CD14-positive monocyte (primary cell): Measurements from ENCODE around the gene FKBP3. TPM values are rescaled to one million over a fixed set of nuclear protein-coding genes. Genes with fewer than 3 reads are reported as not detected.

Experiments used
- DNase-seq, 3 donors: peaks; one replicate each; pipeline ENCODE4 v3.0.0-alpha.2; 2011 to 2022
- H2AFZ ChIP-seq: 2 replicates; pipeline ENCODE4 v1.6.0; 2012; ENCODE audit warnings: mild to moderate bottlenecking, low read depth, low read length, inconsistent platforms; ENCODE audit not compliant: insufficient read depth, poor library complexity, severe bottlenecking
- H3K27ac ChIP-seq, 2 donors: 1 replicate in 1 of 2; 2 replicates in 1 of 2; pipeline ENCODE4 v1.5.1; 2012 to 2013; ENCODE audit warnings: low read length in 2 of 2, control low read depth in 1 of 2, inconsistent platforms in 1 of 2, low read depth in 1 of 2, mild to moderate bottlenecking in 1 of 2
- H3K27me3 ChIP-seq, 2 donors: one replicate each; pipeline versions ENCODE4 v1.6.0 to v1.6.1; 2011 to 2013; ENCODE audit warnings: low read length in 2 of 2; ENCODE audit not compliant: control insufficient read depth in 2 of 2, insufficient read depth in 2 of 2
- H3K36me3 ChIP-seq, 2 donors: replicated peaks in 1 of 2; 1 replicate in 1 of 2; 2 replicates in 1 of 2; pipeline versions ENCODE4 v1.5.1 to v1.6.1; 2012 to 2013; ENCODE audit warnings: low read length in 2 of 2, control low read depth in 1 of 2, inconsistent platforms in 1 of 2, mild to moderate bottlenecking in 1 of 2; ENCODE audit not compliant: insufficient read depth in 2 of 2, control insufficient read depth in 1 of 2
- H3K4me1 ChIP-seq, 2 donors: 1 replicate in 1 of 2; 2 replicates in 1 of 2; pipeline versions ENCODE4 v1.5.1 to v1.6.1; 2012 to 2013; ENCODE audit warnings: low read length in 2 of 2, control low read depth in 1 of 2, inconsistent platforms in 1 of 2, mild to moderate bottlenecking in 1 of 2, moderate library complexity in 1 of 2; ENCODE audit not compliant: insufficient read depth in 2 of 2, control insufficient read depth in 1 of 2
- H3K4me2 ChIP-seq: replicated peaks from 2 replicates; pipeline ENCODE3; 2012; ENCODE audit warnings: low read length, moderate library complexity, mild to moderate bottlenecking; ENCODE audit not compliant: poor library complexity, severe bottlenecking; ENCODE audit errors: extremely low read depth
- H3K4me3 ChIP-seq, 3 experiments: fragments of 200-600 bp in 1 of 3; sonication (generic) in 1 of 3; replicated peaks in 1 of 3; 1 replicate in 2 of 3; 2 replicates in 1 of 3; pipeline ENCODE4 v1.5.1; 2011 to 2013; ENCODE audit warnings: low read length in 3 of 3, mild to moderate bottlenecking in 3 of 3, control low read depth in 2 of 3, low read depth in 2 of 3, inconsistent platforms in 1 of 3, moderate library complexity in 1 of 3
- H3K79me2 ChIP-seq: 2 replicates; pipeline ENCODE4 v1.6.0; 2012; ENCODE audit warnings: mild to moderate bottlenecking, control low read depth, inconsistent platforms, low read length, moderate library complexity; ENCODE audit not compliant: insufficient read depth
- H3K9ac ChIP-seq: 2 replicates; pipeline ENCODE4 v1.6.0; 2017; ENCODE audit warnings: low read length, mild to moderate bottlenecking; ENCODE audit not compliant: insufficient read depth, poor library complexity, severe bottlenecking
- H3K9me3 ChIP-seq, 2 donors: replicated peaks in 1 of 2; 1 replicate in 1 of 2; 2 replicates in 1 of 2; pipeline versions ENCODE4 v1.5.1 to v1.6.1; 2012 to 2013; ENCODE audit warnings: low read length in 2 of 2, control low read depth in 1 of 2; ENCODE audit not compliant: control insufficient read depth in 1 of 2, insufficient read depth in 1 of 2
- H4K20me1 ChIP-seq: 2 replicates; pipeline ENCODE4 v1.6.0; 2012; ENCODE audit warnings: mild to moderate bottlenecking, low read length, control low read depth, moderate library complexity; ENCODE audit not compliant: insufficient read depth
- H3K27ac Mint-ChIP-seq, 7 donors: one replicate each; pipeline ENCODE4 v1.8.0; 2020; ENCODE audit warnings: mild to moderate bottlenecking in 7 of 7, mixed read lengths in 7 of 7, moderate library complexity in 6 of 7, inconsistent platforms in 2 of 7
- H3K27me3 Mint-ChIP-seq, 3 donors: one replicate each; pipeline ENCODE4 v1.8.0; 2021 to 2022; ENCODE audit warnings: low read depth in 3 of 3, mild to moderate bottlenecking in 3 of 3, mixed read lengths in 3 of 3, moderate library complexity in 3 of 3, inconsistent platforms in 1 of 3
- H3K36me3 Mint-ChIP-seq, 2 donors: one replicate each; pipeline ENCODE4 v1.8.0; 2020; ENCODE audit warnings: mixed read lengths in 2 of 2, inconsistent platforms in 1 of 2, mild to moderate bottlenecking in 1 of 2
- H3K4me1 Mint-ChIP-seq: one replicate; pipeline ENCODE4 v1.8.0; 2020; ENCODE audit warnings: mild to moderate bottlenecking, mixed read lengths
- H3K4me3 Mint-ChIP-seq, 2 donors: one replicate each; pipeline ENCODE4 v1.8.0; 2020; ENCODE audit warnings: mild to moderate bottlenecking in 2 of 2, mixed read lengths in 2 of 2, moderate library complexity in 1 of 2
- H3K9me3 Mint-ChIP-seq, 7 donors: one replicate each; pipeline ENCODE4 v1.8.0; 2020 to 2022; ENCODE audit warnings: mixed read lengths in 7 of 7, mild to moderate bottlenecking in 6 of 7, moderate library complexity in 6 of 7, inconsistent platforms in 2 of 7
- WGBS: methylation state at CpG from one replicate; pipeline ENCODE4 v1.1.5; 2013; ENCODE audit warnings: missing lambda C conversion rate; ENCODE audit not compliant: insufficient coverage; 5-methylcytosine and 5-hydroxymethylcytosine counted together
- intact Hi-C, 2 donors: fragments of 100-400 bp; cut with micrococcal nuclease; formaldehyde crosslinking; loops; one replicate each; pipeline versions ENCODE4 v1.15.0 to v1.15.1; 2023
- polyA plus RNA-seq, 3 donors: library from polyadenylated mRNA; depleted of rRNA in 1 of 3; unstranded in 2 of 3; stranded (reverse) in 1 of 3; fragments of 300-500 nt in 2 of 3; fragments of >200 nt in 1 of 3; fragmentation: Illumina TruSeq in 2 of 3; gene quantifications; 1 replicate in 2 of 3; 2 replicates in 1 of 3; pipeline ENCODE4 v1.2.3, GENCODE V29; 2012 to 2021
- TF ChIP-seq, protein P1 (sequence below): fragments of 200-600 bp; IDR thresholded peaks from one replicate; pipeline ENCODE4 v1.8.0; 2022; ENCODE audit warnings: antibody characterized with exemption, mild to moderate bottlenecking

The FKBP3 gene
- polyA plus RNA-seq, 3 donors, result 18.1 to 50.3 (median 42.5) TPM

DNA sequence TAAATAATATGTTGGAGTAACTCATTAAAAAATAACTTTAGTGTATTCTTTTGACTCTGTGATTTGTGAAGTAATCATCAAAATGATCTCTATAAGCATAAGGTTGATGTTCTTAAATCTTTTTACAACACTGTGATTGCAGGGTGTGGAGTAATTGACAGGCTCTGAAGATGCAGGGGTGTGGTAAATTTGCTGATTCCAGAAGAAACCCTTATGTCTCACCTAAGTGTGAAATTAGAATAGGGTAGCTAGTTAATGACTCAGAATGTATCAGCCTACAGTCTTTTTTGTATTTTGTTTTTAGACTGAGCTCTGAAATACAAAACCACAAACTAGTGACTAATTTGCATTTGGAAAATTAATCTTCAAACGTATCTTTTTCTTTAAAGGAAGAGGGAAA, 44.5 kb downstream of the FKBP3 start:
- Histone ChIP-seq H3K4me3 (no peak overlapping the region), H4K20me1 (peaks cover 48% of the 10 kb centered on the region)

DNA sequence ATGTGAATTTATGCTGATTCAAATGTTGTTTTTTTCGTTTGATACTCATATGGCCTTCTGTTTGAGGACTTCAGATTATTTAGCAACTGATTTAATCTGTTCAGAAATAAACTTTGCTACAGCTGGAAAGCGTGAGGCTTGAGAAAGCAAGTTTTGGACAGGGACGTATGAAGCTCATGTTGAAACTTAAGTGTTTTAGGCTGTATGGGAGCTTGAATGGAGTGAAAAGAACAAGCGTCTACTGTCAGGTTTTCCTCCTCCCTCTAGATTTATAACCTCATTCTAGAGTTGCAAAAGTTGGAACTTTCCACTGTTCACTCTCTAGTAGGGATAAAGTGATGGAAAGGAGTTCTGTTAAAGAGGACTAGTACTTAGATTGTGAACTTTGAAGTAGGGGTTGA, 49.3 kb downstream of the FKBP3 start:
- Mint-ChIP-seq H3K27me3 (peaks cover 2 to 7% (median 6%) of the 10 kb centered on the region in 3 donors), H3K36me3 (peaks cover 8 to 11% of the 10 kb centered on the region in 2 donors), H3K27ac (peak overlapping the region in 4 of 7 donors; percentile 24 to 95 (median 54)), H3K4me3 (peak overlapping the region; percentile 87 to 94), H3K9me3 (peaks cover 0 to 3% (median 0%) of the 10 kb centered on the region in 7 donors), H3K4me1 (peaks cover 41% of the 10 kb centered on the region)
- peak overlapping the region; percentile 82 for H3K9ac ChIP-seq
- peak overlapping the region in 2 of 3 experiments; percentile 7 to 94 for H3K4me3 ChIP-seq
- no peaks in the 10 kb centered on the region for H3K27me3 ChIP-seq
- H3K4me2 ChIP-seq, result peak overlapping the region; percentile 93
- H4K20me1 ChIP-seq, result peaks cover 34% of the 10 kb centered on the region
- intact Hi-C loops, result loop anchor here (5.0 to 10.0 kb wide), 6 partner anchors 47 to 190 kb away; partner anchors contain the start of genes KLHL28 (in 2 of the 2), TOGARAM1 (in 2 of the 2), FANCM (in 1 of the 2) and FKBP3 (in 1 of the 2)
- H3K36me3 ChIP-seq, result no peaks in the 10 kb centered on the region
- 0% methylated on average over 1 of the region's 4 CpGs for WGBS
- peak overlapping the region in 1 of 2 donors; percentile 82 for H3K27ac ChIP-seq
- H3K4me1 ChIP-seq, result peaks cover 20 to 27% of the 10 kb centered on the region in 2 donors
- no peaks in the 10 kb centered on the region for H3K9me3 ChIP-seq
- TF ChIP-seq, protein P1, sequence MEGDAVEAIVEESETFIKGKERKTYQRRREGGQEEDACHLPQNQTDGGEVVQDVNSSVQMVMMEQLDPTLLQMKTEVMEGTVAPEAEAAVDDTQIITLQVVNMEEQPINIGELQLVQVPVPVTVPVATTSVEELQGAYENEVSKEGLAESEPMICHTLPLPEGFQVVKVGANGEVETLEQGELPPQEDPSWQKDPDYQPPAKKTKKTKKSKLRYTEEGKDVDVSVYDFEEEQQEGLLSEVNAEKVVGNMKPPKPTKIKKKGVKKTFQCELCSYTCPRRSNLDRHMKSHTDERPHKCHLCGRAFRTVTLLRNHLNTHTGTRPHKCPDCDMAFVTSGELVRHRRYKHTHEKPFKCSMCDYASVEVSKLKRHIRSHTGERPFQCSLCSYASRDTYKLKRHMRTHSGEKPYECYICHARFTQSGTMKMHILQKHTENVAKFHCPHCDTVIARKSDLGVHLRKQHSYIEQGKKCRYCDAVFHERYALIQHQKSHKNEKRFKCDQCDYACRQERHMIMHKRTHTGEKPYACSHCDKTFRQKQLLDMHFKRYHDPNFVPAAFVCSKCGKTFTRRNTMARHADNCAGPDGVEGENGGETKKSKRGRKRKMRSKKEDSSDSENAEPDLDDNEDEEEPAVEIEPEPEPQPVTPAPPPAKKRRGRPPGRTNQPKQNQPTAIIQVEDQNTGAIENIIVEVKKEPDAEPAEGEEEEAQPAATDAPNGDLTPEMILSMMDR, result no peak
- H2AFZ ChIP-seq, result peak overlapping the region; percentile 98
- DNase-seq, result no peak
- H3K79me2 ChIP-seq, result peaks cover 60% of the 10 kb centered on the region

More for the DNA sequence above, 44.5 kb downstream of the FKBP3 start:
- no CpG with 5 or more reads among the region's 1 CpG for WGBS
- H3K9me3 ChIP-seq, result no peaks in the 10 kb centered on the region
- Mint-ChIP-seq H3K36me3 (peaks cover 15 to 20% of the 10 kb centered on the region in 2 donors), H3K27ac (no peak overlapping the region), H3K9me3 (no peaks in the 10 kb centered on the region), H3K4me3 (no peak overlapping the region), H3K27me3 (no peaks in the 10 kb centered on the region), H3K4me1 (peaks cover 29% of the 10 kb centered on the region)
- no peak overlapping the region for H3K27ac ChIP-seq
- TF ChIP-seq, protein P1, result no peak
- no peak overlapping the region for H3K4me2 ChIP-seq
- intact Hi-C loops, result loop anchor here (10.0 kb wide), 2 partner anchors 125 to 195 kb away; partner anchors contain the start of genes KLHL28 (in 1 of the 2) and TOGARAM1 (in 1 of the 2)
- no peak overlapping the region for H2AFZ ChIP-seq
- no peaks in the 10 kb centered on the region for H3K27me3 ChIP-seq
- H3K4me1 ChIP-seq, result peaks cover 9 to 13% of the 10 kb centered on the region in 2 donors
- no peak for DNase-seq
- peaks cover 0 to 8% of the 10 kb centered on the region in 2 donors for H3K36me3 ChIP-seq
- peaks cover 88% of the 10 kb centered on the region for H3K79me2 ChIP-seq
- H3K9ac ChIP-seq, result no peak overlapping the region
